Retina (tissue), 1 donor: Measurements from ENCODE around the gene ENDOV.

Experiments used
- DNase-seq: peaks from one replicate; pipeline ENCODE4 v3.0.0-alpha.2; 2016

ENDOV gene

GRCh38 chr17:80418589-80418988 lies 3.6 kb downstream of the ENDOV start:
- no peak for DNase-seq

GRCh38 chr17:80419255-80419654 lies 4.3 kb downstream of the ENDOV start:
- DNase-seq, result no peak

- DNase-seq, result no peak
These were observed 6.6 kb downstream of the ENDOV start for GRCh38 chr17:80421381-80422090.

- DNase-seq, result no peak
These were observed 7.3 kb downstream of the ENDOV start for GRCh38 chr17:80422276-80422675.

GRCh38 chr17:80422981-80423380 lies 8.0 kb downstream of the ENDOV start:
- DNase-seq, result no peak

- DNase-seq, result no peak
These were observed 8.7 kb downstream of the ENDOV start for GRCh38 chr17:80423536-80424225.

DNA sequence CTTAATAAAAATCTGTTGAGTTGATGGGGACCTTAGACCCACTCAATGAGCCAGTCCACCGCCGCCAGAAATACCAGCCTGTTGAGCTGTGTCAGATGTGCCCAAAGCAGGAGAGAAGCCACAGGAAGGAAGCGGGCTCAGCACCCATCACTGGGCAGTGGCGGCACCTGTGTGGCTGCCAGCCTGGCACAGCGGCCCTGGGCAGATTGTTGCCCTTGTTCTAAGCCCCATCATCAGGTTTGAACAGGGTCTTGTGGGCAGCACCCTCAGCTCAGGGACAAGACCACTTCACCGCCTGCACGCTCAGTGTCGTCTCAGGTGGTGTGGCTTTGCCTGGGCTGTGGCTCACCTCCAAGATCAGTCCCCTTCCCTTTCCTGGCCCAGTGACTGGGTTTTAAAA lies 9.3 kb downstream of the ENDOV start:
- no peak for DNase-seq

DNA sequence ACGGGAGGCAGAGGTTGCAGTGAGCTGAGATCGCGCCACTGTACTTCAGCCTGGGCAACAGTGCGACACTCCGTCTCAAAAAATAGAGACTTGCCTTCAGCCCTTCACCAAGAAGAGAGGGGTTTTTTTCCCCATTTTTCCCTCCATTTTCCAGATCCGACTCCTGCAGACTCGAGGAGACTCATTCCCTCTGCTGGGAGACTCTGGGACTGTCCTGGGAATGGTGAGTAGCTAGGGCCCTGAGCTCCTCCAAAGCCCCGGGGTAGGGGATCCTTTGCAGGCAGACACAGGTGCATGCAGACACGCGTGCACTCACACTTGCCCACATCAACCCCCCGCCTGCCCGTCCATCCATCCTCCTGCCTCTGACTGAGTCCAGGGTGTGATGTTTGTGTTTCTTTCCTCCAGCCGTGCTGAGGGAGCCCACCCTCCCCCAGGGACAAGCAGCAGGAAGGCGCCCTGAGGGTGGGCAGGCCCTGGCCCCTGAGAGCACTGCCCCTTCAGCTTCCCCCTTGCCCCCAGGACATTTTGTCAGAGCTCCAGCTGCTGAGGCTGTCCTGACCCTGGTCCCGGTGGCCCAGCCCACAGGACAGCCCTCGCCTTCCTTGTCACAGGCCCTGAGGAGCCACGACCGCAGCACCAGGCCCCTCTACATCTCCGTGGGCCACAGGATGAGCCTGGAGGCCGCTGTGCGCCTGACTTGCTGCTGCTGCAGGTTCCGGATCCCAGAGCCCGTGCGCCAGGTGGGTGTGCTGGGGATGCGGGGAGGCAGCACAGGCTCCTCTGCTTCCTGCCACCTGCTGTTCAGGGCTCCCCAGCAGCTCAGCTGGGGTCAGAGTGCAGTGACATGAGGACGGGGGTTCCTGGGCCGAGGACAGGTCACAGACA lies 10.2 kb downstream of the ENDOV start:
- no peak for DNase-seq

GRCh38 chr17:80425835-80426426 lies 11.0 kb downstream of the ENDOV start:
- DNase-seq, result no peak

- DNase-seq, result peak; percentile 90
These were observed 11.8 kb downstream of the ENDOV start for GRCh38 chr17:80426671-80427326.

- no peak for DNase-seq
These were observed 12.7 kb downstream of the ENDOV start for GRCh38 chr17:80427366-80428282.

DNA sequence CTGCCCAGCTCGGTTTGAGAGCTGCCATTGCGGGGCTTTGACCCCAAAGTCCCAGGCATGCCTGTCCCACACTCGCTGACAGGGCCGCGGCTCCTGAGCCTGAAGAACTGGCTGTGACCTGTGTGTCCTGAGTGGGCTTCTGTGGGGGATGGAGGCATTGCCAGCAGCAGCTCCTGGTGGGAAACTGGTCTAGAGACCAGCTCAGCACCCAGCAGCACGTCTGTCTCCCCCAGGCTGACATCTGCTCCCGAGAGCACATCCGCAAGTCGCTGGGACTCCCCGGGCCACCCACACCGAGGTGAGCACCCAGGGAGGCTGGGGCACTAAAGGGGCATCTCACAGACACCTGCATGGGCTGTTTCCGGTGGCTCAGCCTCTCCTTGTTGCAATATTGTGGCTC lies 13.4 kb downstream of the ENDOV start:
- DNase-seq, result no peak

- no peak for DNase-seq
These were observed 13.8 kb downstream of the ENDOV start for GRCh38 chr17:80428796-80429195.

DNA sequence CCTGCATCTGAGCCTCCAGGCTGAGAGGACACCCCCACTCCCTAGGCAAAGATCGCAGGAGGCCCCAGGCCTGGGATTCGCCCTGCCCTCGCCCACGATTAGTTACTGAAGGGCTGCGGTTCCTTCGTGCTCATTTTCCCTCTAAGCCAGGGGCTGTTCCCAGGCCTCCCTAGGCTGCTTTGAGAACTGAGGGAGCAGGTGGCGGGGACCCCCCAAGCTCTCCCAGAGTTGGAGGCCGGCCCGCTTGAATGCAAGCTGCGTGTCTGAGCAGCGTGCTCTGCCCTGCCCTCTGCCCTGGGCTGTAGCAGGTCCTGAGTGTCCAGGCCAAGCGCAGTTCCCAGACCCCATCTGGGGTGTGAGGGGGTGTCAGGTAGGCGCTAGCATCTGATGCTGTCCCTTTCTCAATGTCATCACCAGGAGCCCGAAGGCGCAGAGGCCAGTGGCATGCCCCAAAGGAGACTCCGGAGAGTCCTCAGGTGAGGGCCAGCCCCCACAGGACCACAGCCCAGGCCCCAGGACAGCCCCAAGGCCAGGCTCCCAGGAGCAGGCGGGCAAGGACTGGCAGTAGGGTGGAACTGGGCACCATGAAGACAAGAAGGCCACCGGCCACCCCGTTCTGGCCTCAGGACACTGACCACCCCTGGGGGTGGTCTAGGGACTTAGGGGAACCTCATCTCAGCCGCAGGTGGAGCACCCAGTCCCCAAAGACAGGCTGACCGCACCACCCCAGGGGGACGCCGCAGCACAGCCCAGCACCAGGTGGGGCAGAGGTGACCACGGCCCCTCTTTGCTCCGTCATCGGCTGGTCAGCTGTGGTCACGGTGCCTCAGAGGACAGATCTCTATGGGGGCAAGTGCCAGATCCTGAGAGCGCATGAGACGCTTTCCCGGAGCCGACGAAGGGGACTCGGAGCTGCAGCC lies 14.6 kb downstream of the ENDOV start:
- DNase-seq, result no peak

- DNase-seq, result no peak
These were observed 15.7 kb downstream of the ENDOV start for GRCh38 chr17:80430446-80431245.

- no peak for DNase-seq
These were observed 16.6 kb downstream of the ENDOV start for GRCh38 chr17:80431246-80432195.

DNA sequence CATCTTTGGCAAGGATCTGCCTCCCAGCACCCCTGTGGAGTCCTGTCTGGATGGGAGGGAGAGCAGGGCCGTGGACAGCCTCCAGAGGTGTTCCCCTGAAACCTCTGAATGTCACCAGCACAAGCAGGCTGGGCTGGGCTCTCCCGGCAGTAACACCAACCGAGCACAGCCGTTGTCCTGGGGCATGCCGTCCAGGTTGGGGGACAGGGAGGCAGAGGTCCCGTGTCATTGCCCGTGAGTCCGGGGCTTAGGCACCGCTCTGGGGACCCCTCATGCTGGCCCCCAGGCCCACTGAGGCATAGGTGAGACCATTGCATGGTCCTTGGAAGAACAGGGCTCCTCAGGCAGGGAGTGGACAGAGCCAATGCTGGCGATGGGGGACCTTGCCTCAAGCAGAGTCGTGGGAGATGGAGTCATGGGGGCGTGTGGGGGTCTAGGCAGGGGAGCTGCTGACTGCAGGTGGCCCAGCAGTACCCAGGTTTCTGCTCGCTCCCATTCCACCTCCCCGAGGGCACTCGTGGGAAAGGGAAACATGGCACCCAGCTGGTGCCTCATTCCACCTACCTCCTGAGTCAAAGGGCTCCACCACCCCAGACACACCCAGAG lies 17.5 kb downstream of the ENDOV start:
- DNase-seq, result no peak
